Measurements from ENCODE around the gene RBP2. TPM values are rescaled to one million over a fixed set of nuclear protein-coding genes. Genes with fewer than 3 reads are reported as not detected.
A peak's percentile ranks its signal among the peaks of the same experiment; 100 is the strongest.

The RBP2 gene
- total RNA-seq, 2 experiments from 2014 or later: not detected

GRCh38 chr3:139523166-139523565, 46.9 kb upstream of the RBP2 start:
- no peaks in the 10 kb centered on the region for H3K9me2 ChIP-seq (ENCODE audit: insufficient read depth, low read length)
- no peak for TF ChIP-seq CTCF (conservative IDR thresholded peaks at IDR 0.05; ENCODE audit: low read length)
- TF ChIP-seq EZH2phosphoT487 (IDR thresholded peaks at IDR 0.05; ENCODE audit: borderline replicate concordance, low read depth, low read length): no peak
- peaks cover 4% of the 10 kb centered on the region for H3K4me1 ChIP-seq (ENCODE audit: insufficient read depth, low read length, poor library complexity, severe bottlenecking)
- no peak for DNase-seq (ENCODE audit: low spot score)
- H4K20me1 ChIP-seq (ENCODE audit: insufficient read depth, low read length): no peaks in the 10 kb centered on the region
- ChIA-PET POLR2A (no interaction called here), CTCF (ENCODE audit: unreplicated experiment) (no interaction called here)
- H3K36me3 ChIP-seq (ENCODE audit: insufficient read depth, low read length): no peaks in the 10 kb centered on the region
- no peak overlapping the region for H3K27ac ChIP-seq (ENCODE audit: low read depth, low read length, poor library complexity, severe bottlenecking)
- no peak overlapping the region for H3K4me2 ChIP-seq (ENCODE audit: low read length)
- BruUV-seq (replicated peaks): no TSS peak
- no peak overlapping the region for H3K4me3 ChIP-seq (ENCODE audit: low read depth, low read length, poor library complexity, severe bottlenecking)
- intact Hi-C loops (cut with micrococcal nuclease; ENCODE audit: unreplicated experiment): no loop called here
- no peak overlapping the region for H2AFZ ChIP-seq (ENCODE audit: low read length)
- H3K9me3 ChIP-seq (ENCODE audit: low read length): no peaks in the 10 kb centered on the region
- H3K79me2 ChIP-seq (ENCODE audit: insufficient read depth, low read depth, low read length): no peaks in the 10 kb centered on the region

GRCh38 chr3:139522421-139522820, 46.1 kb upstream of the RBP2 start:
- Histone ChIP-seq H4K20me1 (ENCODE audit: insufficient read depth, low read length) (no peaks in the 10 kb centered on the region), H3K9me2 (ENCODE audit: insufficient read depth, low read length) (no peaks in the 10 kb centered on the region), H2AFZ (ENCODE audit: low read length) (no peak overlapping the region), H3K4me2 (ENCODE audit: low read length) (no peak overlapping the region), H3K36me3 (ENCODE audit: insufficient read depth, low read length) (no peaks in the 10 kb centered on the region), H3K9me3 (ENCODE audit: low read length) (no peaks in the 10 kb centered on the region), H3K4me1 (ENCODE audit: insufficient read depth, low read length, poor library complexity, severe bottlenecking) (peaks cover 4% of the 10 kb centered on the region), H3K27ac (ENCODE audit: low read depth, low read length, poor library complexity, severe bottlenecking) (no peak overlapping the region), H3K4me3 (ENCODE audit: low read depth, low read length, poor library complexity, severe bottlenecking) (no peak overlapping the region), H3K79me2 (ENCODE audit: insufficient read depth, low read depth, low read length) (no peaks in the 10 kb centered on the region)
- ChIA-PET POLR2A (no interaction called here), CTCF (ENCODE audit: unreplicated experiment) (no interaction called here)
- intact Hi-C loops (cut with micrococcal nuclease; ENCODE audit: unreplicated experiment): no loop called here
- BruUV-seq (replicated peaks): no TSS peak
- peak; percentile 28; the same call in 1 of the 2 replicates for TF ChIP-seq CTCF (conservative IDR thresholded peaks at IDR 0.05; ENCODE audit: low read length)
- no peak for TF ChIP-seq EZH2phosphoT487 (IDR thresholded peaks at IDR 0.05; ENCODE audit: borderline replicate concordance, low read depth, low read length)
- DNase-seq (ENCODE audit: low spot score): no peak

- no peak for DNase-seq (ENCODE audit: low spot score)
- CTCF ChIA-PET (ENCODE audit: unreplicated experiment): interaction anchor here (0.9 kb wide), 1 partner anchor 11 kb away, joined by 3 read pairs; no protein-coding TSS in a partner anchor
- no peaks in the 10 kb centered on the region for H3K79me2 ChIP-seq (ENCODE audit: insufficient read depth, low read depth, low read length)
- no peak overlapping the region for H3K4me3 ChIP-seq (ENCODE audit: low read depth, low read length, poor library complexity, severe bottlenecking)
- no peaks in the 10 kb centered on the region for H3K36me3 ChIP-seq (ENCODE audit: insufficient read depth, low read length)
- no peak overlapping the region for H3K4me2 ChIP-seq (ENCODE audit: low read length)
- no peaks in the 10 kb centered on the region for H3K9me3 ChIP-seq (ENCODE audit: low read length)
- POLR2A ChIA-PET: interaction anchor here (0.5 to 0.7 kb wide), 2 partner anchors 13 to 1417 kb away, joined by 3 to 7 read pairs; no protein-coding TSS in a partner anchor
- intact Hi-C loops (cut with micrococcal nuclease; ENCODE audit: unreplicated experiment): no loop called here
- no peak overlapping the region for H2AFZ ChIP-seq (ENCODE audit: low read length)
- no peaks in the 10 kb centered on the region for H4K20me1 ChIP-seq (ENCODE audit: insufficient read depth, low read length)
- no peak for TF ChIP-seq EZH2phosphoT487 (IDR thresholded peaks at IDR 0.05; ENCODE audit: borderline replicate concordance, low read depth, low read length)
- no peak for TF ChIP-seq CTCF (conservative IDR thresholded peaks at IDR 0.05; ENCODE audit: low read length)
- H3K27ac ChIP-seq (ENCODE audit: low read depth, low read length, poor library complexity, severe bottlenecking): no peak overlapping the region
- no peaks in the 10 kb centered on the region for H3K9me2 ChIP-seq (ENCODE audit: insufficient read depth, low read length)
- BruUV-seq (replicated peaks): no TSS peak
- H3K4me1 ChIP-seq (ENCODE audit: insufficient read depth, low read length, poor library complexity, severe bottlenecking): peaks cover 4% of the 10 kb centered on the region
Observed at GRCh38 chr3:139521816-139522215, 45.5 kb upstream of the RBP2 start.

Measured in OCI-LY7 (cell line).